ENCODE data around the gene GUCY2D. TPM values are rescaled to one million over a fixed set of nuclear protein-coding genes. Genes with fewer than 3 reads are reported as not detected.

Gene GUCY2D
- polyA plus RNA-seq, 1 donor from 2014 or later: 0.07 TPM

GRCh38 chr17:8067806-8068205 is 65.4 kb downstream of the GUCY2D start:
- TF ChIP-seq TAF1 (IDR thresholded peaks at IDR 0.05; ENCODE audit: low read depth): no peak
- TF ChIP-seq RAD21 (conservative IDR thresholded peaks at IDR 0.05): no peak
- no peak for TF ChIP-seq REST (IDR thresholded peaks at IDR 0.05; ENCODE audit: borderline replicate concordance)
- TF ChIP-seq POLR2AphosphoS5 (IDR thresholded peaks at IDR 0.05): no peak
- no peak for TF ChIP-seq EP300 (conservative IDR thresholded peaks at IDR 0.05; ENCODE audit: poor library complexity, severe bottlenecking)
- TF ChIP-seq, protein P1, sequence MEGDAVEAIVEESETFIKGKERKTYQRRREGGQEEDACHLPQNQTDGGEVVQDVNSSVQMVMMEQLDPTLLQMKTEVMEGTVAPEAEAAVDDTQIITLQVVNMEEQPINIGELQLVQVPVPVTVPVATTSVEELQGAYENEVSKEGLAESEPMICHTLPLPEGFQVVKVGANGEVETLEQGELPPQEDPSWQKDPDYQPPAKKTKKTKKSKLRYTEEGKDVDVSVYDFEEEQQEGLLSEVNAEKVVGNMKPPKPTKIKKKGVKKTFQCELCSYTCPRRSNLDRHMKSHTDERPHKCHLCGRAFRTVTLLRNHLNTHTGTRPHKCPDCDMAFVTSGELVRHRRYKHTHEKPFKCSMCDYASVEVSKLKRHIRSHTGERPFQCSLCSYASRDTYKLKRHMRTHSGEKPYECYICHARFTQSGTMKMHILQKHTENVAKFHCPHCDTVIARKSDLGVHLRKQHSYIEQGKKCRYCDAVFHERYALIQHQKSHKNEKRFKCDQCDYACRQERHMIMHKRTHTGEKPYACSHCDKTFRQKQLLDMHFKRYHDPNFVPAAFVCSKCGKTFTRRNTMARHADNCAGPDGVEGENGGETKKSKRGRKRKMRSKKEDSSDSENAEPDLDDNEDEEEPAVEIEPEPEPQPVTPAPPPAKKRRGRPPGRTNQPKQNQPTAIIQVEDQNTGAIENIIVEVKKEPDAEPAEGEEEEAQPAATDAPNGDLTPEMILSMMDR (IDR thresholded peaks at IDR 0.05; ENCODE audit: poor library complexity, severe bottlenecking): no peak
- no peak for TF ChIP-seq MXI1 (conservative IDR thresholded peaks at IDR 0.05; ENCODE audit: poor library complexity, severe bottlenecking)
- TF ChIP-seq SMC3 (conservative IDR thresholded peaks at IDR 0.05; ENCODE audit: poor library complexity): no peak
- no peak for TF ChIP-seq EZH2 (IDR thresholded peaks at IDR 0.05; ENCODE audit: borderline replicate concordance, insufficient read depth, low read length, poor library complexity, severe bottlenecking)
- Histone ChIP-seq H3K4me2 (ENCODE audit: low read length) (no peak overlapping the region), H2AFZ (ENCODE audit: low read depth, low read length) (no peak overlapping the region), H3K27me3 (ENCODE audit: insufficient read depth, low read depth, low read length) (peaks cover 56% of the 10 kb centered on the region), H3K79me2 (replicated peaks; ENCODE audit: insufficient read depth, low read length) (no peaks in the 10 kb centered on the region), H3K36me3 (ENCODE audit: insufficient read depth, low read length) (no peaks in the 10 kb centered on the region), H3K27ac (ENCODE audit: low read length) (no peak overlapping the region), H3K9ac (ENCODE audit: low read length) (no peak overlapping the region), H3K4me3 (ENCODE audit: low read length) (no peak overlapping the region), H3K9me3 (ENCODE audit: low read length) (no peaks in the 10 kb centered on the region), H3F3A (ENCODE audit: insufficient read depth, low read length, poor library complexity, severe bottlenecking) (no peaks in the 10 kb centered on the region), H3K9me2 (ENCODE audit: insufficient read depth, low read length) (no peaks in the 10 kb centered on the region), H4K20me1 (ENCODE audit: insufficient read depth) (no peaks in the 10 kb centered on the region)

- Histone ChIP-seq H4K20me1 (ENCODE audit: insufficient read depth) (no peaks in the 10 kb centered on the region), H3K9me2 (ENCODE audit: insufficient read depth, low read length) (no peaks in the 10 kb centered on the region), H3K27me3 (ENCODE audit: insufficient read depth, low read depth, low read length) (peaks cover 58% of the 10 kb centered on the region), H3K36me3 (ENCODE audit: insufficient read depth, low read length) (no peaks in the 10 kb centered on the region), H2AFZ (ENCODE audit: low read depth, low read length) (no peak overlapping the region), H3K9me3 (ENCODE audit: low read length) (no peaks in the 10 kb centered on the region), H3K79me2 (replicated peaks; ENCODE audit: insufficient read depth, low read length) (no peaks in the 10 kb centered on the region), H3F3A (ENCODE audit: insufficient read depth, low read length, poor library complexity, severe bottlenecking) (no peaks in the 10 kb centered on the region), H3K9ac (ENCODE audit: low read length) (no peak overlapping the region), H3K4me2 (ENCODE audit: low read length) (no peak overlapping the region), H3K27ac (ENCODE audit: low read length) (no peak overlapping the region), H3K4me3 (ENCODE audit: low read length) (no peak overlapping the region)
- TF ChIP-seq EP300 (conservative IDR thresholded peaks at IDR 0.05; ENCODE audit: poor library complexity, severe bottlenecking) (no peak), RAD21 (conservative IDR thresholded peaks at IDR 0.05) (no peak), REST (IDR thresholded peaks at IDR 0.05; ENCODE audit: borderline replicate concordance) (no peak), MXI1 (conservative IDR thresholded peaks at IDR 0.05; ENCODE audit: poor library complexity, severe bottlenecking) (no peak), SMC3 (conservative IDR thresholded peaks at IDR 0.05; ENCODE audit: poor library complexity) (no peak), EZH2 (IDR thresholded peaks at IDR 0.05; ENCODE audit: borderline replicate concordance, insufficient read depth, low read length, poor library complexity, severe bottlenecking) (no peak), TAF1 (IDR thresholded peaks at IDR 0.05; ENCODE audit: low read depth) (no peak), POLR2AphosphoS5 (IDR thresholded peaks at IDR 0.05) (no peak)
- TF ChIP-seq, protein P1 (IDR thresholded peaks at IDR 0.05; ENCODE audit: poor library complexity, severe bottlenecking): no peak
These were observed 66.5 kb downstream of the GUCY2D start for GRCh38 chr17:8068736-8069586.

Data from neural cell (in vitro differentiated cells).